NOMO-1 treated with DMSO at 0.1 percent for 48 hours (cell line): Measurements from ENCODE around the gene ASB18.
"Not testable (repeated sequence)": the region's sequence is repeated elsewhere in the genome, so short reads cannot be mapped to it uniquely, and the experiment has no call there.

Experiments
- DNase-seq: peaks from one replicate; lab custom pipeline; 2025; ENCODE audit not compliant: unreplicated experiment; lab: John Stamatoyannopoulos, UW

The ASB18 gene

DNA sequence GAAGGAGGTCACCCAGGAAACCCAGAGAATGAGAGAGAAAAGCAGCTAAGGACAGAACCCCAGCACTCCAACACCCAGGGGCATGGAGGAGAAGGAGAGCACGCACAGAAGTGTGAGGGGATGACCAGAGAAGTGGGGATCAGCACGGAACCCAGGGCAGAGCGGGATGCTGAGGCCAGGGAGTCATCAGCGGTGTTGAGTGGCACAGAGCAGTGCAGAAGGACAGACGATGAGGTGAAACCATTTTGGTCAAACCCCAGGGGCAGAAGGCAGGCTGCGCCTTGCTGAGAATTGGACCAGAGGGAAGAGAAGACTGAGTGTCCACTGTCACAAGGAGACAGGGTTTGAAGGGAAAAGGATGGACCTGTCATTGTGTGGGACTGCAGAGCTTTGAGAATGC is 23.4 kb upstream of the ASB18 start:
- DNase-seq, result no peak

GRCh38 chr2:236286873-236287545 is 22.8 kb upstream of the ASB18 start:
- no peak for DNase-seq

DNA sequence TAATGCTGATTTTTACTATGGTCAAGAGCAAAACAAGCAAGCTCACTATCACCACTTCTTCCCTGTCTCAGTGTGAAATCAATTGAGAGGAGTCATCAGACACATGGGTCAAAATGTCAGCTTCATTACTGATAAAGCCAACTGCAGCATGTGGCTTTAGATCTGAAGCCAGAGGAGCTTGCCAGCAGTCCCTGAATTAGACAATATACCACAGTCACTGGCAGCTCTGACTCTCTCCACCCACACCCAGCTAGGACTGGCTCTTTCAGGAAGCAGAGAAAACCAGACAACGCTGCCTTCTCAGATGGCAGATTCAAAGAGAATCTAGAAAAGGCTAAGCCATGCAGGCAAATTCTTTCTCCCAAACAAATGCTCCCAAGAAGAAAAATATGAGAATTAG is 20.0 kb upstream of the ASB18 start:
- DNase-seq, result no peak

DNA sequence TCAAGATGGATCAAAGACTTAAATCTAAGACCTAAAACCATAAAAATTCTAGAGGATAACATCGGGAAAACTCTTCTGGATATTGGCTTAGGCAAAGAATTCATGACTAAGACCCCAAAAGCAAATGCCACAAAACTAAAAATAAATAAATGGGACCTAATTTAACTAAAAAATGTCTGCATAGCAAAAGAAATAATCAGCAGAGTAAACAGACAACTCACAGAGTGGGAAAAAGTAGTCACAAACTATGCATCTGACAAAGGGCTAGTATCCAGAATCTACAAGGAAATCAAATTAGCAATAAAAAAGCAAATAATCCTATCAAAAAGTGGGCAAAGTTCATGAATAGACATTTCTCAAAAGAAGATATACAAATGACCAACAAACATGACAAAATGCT is 18.2 kb upstream of the ASB18 start:
- DNase-seq, result no peak

DNA sequence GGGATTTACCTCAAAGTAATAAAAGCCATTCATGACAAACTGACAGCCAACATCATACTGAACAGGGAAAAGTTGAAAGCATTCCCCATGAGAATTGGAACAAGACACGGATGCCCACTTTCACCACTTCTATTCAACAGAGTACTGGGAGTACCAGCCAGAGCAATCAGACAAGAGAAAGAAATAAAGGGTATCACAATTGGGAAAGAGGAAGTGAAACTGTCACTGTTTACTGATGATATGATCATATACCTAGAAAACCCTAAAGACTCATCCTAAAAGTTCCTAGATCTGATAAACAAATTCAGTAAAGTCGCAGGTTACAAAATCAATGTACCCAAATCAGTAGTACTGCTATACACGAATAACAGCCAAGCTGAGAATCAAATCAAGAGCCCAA is 17.2 kb upstream of the ASB18 start:
- DNase-seq, result no peak

- no peak for DNase-seq
Observed at GRCh38 chr2:236273126-236273525, 8.9 kb upstream of the ASB18 start.

DNA sequence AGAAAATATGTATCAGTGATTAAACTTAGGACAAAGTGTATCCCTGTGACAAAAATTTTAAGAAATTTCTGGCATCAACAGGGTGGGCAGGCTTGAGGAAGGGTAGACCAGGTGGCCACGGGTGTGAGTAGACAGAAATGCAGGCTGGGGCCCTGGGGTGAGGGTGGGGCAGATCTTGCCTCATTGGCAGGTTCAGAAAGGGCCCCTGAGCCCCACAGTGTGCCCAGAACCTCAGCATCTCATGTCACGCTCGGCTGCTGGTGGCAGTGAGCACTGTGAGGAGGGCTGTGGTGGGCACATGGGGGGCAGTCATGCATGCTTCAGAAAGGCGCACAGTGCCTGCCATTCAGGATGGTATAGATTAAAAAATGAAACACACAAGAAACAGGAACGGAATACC is 7.6 kb upstream of the ASB18 start:
- DNase-seq, result no peak

DNA sequence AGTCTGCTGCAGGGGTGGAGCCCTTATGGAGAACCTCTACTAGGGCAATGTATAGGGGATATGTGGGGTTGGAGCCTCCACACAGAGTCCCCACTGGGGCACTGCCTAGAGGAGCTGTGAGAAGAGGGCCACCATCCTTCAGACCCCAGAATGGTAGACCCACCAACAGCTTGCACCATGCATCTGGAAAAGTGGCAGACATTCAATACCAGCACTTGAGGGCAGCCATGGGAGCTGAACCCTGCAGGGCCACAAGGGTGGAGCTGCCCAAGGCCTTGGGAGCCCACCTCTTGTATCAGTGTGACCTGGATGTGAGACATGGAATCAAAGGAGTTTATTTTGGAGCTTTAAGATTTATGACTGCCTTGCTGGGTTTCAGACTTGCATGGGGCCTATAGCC is 5.7 kb upstream of the ASB18 start:
- not testable (repeated sequence) for DNase-seq

GRCh38 chr2:236265675-236266074 is 1.5 kb upstream of the ASB18 start:
- no peak for DNase-seq

DNA sequence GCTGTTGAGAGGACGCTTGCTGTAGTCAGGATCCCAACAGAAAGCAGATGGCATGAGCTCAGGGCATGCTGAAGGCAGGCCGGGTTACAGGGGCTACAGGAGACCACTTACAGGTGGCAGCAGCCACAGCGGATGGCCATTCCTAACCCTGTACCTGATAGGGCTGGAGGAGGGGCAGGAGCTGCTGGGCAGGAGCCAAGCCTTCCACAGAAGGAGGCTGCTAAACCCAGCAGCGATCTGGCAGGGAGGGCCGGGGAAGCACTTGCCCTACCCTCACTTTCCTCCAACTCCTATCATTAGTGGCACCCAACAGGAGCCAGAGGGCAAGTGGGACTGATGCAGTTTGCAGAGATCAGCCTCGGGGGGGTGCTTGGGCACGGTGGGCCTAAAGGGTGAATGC is 2.0 kb downstream of the ASB18 start:
- no peak for DNase-seq

- DNase-seq, result no peak
Observed at GRCh38 chr2:236261452-236261851, 2.8 kb downstream of the ASB18 start.

DNA sequence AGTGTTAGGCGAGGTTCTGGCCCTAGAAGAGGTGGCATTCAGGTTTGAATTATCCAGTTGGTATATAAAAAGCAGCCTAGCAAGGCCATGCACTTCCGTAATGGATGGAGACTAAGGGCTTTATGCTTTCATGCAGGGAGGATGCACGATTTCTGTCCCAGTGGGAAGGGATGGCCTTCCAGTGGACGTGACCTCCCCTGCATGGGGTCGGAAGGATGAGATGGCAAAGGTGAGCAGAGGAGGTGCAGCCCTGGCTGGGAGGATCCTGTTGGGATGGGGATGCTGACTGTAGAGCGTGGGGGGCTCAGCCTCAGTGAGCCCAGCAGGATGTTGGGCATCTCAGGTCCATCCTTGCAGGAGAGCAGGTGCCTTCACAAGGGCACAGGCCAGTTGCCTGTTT is 4.8 kb downstream of the ASB18 start:
- DNase-seq, result no peak

DNA sequence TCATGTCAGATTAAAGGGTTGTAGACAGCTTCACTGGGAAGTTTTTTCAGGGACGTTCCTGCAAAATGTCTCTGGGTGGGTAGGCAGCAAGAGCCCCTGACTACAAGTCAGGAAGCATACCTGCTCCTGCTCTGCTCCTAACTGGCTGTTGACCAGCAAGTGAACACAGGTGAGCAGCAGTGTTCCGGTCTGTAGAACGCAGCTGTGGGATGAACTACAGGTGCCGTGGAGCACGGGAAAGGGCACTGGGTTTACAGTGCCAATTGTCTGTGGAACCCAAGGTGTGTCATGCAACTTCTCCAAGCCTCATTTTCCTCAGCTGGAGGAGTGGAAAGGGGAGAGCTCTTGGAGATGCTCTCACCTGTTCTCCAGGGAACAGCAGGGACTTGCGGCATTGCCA is 6.6 kb downstream of the ASB18 start:
- no peak for DNase-seq

- DNase-seq, result no peak
Observed at GRCh38 chr2:236257136-236257535, 7.1 kb downstream of the ASB18 start.

DNA sequence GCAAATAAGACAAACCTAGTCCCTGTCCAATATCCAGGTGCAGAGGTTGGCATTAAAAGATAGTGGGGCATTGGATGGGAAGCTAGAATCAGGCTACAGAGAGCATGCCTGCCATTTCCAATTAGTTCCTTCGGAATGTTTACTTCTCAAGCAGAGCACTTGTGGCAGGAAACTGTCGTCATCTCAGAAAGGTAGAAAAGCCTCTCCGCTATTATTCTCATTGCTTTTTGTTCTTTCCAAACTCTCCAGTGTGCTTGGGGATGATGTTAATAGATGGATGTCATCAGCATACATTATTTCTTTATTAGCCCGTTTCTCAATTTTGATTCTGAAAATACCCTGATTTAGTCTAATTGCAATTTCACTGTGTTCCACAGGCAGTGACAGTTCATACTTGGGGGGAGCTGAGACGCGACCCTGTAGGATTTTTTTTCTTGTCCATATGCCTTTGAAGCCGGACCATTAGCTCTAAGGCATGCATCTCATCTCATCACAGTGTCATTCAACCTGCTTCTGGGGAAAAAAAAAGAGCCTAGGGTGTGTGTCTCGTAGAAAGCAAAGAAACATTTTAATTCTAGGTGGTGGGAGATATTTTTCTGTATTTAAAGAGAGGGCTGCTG is 7.7 kb downstream of the ASB18 start:
- no peak for DNase-seq

GRCh38 chr2:236254674-236255073 is 9.5 kb downstream of the ASB18 start:
- no peak for DNase-seq

DNA sequence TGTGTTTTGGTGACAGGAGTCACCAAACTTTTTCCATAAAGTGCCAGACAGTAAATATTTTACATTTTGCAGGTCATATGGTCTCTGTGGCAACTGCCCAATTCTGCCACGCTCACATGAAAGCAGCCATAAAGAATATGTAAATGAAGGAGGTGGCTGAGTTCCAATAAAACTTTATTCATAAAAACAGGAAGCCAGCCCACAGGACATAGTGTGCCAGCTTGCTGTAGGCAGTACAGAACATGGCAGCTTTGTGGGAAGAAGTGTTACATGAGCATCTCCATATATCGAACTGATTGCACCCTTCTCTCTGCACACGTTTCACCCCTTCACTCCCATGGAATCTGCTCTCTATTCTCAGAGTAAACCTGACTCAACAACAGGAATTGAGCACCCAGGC is 10.2 kb downstream of the ASB18 start:
- DNase-seq, result no peak

- no peak for DNase-seq
Observed at GRCh38 chr2:236252602-236253001, 11.6 kb downstream of the ASB18 start.

DNA sequence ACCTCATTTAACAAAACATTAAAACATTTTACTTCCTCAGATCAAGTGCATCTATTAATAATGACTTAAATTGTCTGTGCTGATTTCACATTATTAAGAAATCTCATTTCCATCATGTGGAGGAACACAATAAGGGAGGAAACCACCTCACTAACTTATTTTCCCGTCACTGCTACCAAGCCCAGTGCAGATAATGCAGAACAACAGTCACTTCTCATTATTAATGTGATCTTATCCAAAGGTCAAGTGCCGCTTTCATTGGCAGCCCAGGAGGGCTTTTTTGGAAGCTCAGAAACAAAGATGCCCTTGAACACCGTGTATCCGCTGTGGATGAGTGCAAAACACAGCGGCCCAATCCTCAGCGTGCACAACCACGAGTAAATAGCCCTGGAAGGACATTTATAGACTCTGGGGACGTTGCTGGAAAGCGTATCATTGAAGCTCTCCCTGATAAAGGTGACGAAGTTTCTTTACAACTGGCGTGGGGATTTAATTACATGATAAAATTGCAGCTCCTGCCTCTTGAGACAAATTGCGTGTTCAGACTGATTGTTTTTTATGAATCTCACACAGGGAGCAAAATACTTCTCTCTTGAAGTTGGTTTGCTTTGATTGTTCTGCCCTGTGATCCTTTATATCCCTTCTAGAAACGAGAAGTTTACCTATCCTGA is 13.2 kb downstream of the ASB18 start:
- DNase-seq, result no peak

DNA sequence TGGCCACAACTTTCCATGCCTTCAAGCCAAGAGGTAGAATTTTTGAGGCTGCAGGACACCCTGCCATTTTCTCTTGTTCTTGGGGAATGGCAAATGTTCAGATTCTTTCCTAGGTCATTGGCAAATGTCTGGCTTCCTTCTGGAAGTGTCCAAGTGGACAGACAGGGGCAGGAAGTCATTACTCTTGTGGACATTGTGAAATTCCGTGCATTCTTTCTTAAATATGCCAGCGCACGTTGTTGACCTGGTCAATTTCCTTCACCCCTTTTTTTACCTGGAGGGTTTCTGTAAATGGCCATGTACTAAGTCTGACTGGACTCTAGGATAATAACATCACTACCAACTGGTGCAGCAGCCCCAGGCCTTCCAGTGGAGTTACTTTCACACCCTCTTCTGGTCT is 13.9 kb downstream of the ASB18 start:
- no peak for DNase-seq

DNA sequence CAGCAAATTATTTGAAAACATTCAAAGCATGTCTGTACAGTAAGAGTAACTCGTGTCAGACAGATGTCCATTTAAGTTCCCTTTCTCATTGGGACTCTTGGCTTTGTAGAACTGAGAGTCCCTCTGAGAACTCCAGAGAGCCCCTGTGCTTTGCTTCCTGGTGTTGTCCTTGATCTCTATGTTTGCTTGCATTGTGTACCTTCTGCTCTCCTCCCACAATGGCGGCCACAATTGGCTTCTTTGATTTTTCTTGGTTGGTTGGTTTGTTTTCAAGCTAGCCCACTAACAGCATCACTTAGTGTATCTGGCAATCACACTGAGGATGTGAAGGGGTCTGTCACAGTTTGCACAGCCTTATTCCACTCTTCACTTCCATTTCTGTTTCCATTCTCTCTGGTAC is 15.1 kb downstream of the ASB18 start:
- DNase-seq, result no peak

DNA sequence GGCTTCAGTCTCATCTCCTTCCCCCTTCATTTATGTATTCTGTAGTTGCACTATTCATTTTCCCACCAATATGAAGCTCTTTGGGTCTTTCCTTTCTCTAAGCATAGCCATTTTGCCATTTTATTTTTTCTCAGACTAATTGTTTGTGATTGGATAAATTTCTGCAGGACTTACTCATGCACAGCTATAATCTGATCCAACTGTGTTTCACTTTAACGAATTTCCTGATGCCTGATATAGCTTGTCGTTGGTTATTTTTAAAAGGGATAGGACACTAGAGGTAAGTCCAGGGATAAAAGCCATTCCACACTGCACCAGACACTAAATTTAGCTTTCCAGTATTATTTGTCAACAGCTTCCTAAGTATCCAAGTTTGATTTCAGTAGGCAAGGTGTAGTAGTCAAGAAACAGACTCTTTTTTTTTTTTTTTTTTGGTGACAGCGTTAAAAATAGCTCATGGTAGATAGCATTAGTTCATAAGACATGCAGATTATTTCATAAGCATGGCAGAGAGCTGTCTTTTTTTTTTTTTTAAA is 17.4 kb downstream of the ASB18 start:
- DNase-seq, result no peak
